ENCODE measurements around the gene SETD4. TPM values are rescaled to one million over a fixed set of nuclear protein-coding genes. Genes with fewer than 3 reads are reported as not detected.

The SETD4 gene
- total and polyA plus RNA-seq, 2 donors (not counting 3 experiments of a cell fraction or from before 2014, with no cell fraction given): 13.0 to 25.1 TPM

- Histone ChIP-seq H3K27me3 (ENCODE audit: control insufficient read depth in 2 of 2, insufficient read depth in 2 of 2, low read length in 2 of 2) (peaks cover 18 to 22% of the 10 kb centered on the region in 2 experiments), H3K4me2 (ENCODE audit: insufficient read depth, low read length) (no peak overlapping the region), H3K4me3 (replicated peaks in 1 of 3; ENCODE audit: insufficient read depth in 1 of 3, low read depth in 1 of 3, low read length in 3 of 3) (no peak overlapping the region), H4K20me1 (replicated peaks; ENCODE audit: control insufficient read depth, extremely low read depth, insufficient read depth, low read length) (no peaks in the 10 kb centered on the region), H2AFZ (ENCODE audit: low read depth, low read length) (no peak overlapping the region), H3K4me1 (ENCODE audit: control insufficient read depth, extremely low read depth, insufficient read depth, low read length) (peaks cover 3% of the 10 kb centered on the region), H3K79me2 (ENCODE audit: control insufficient read depth, insufficient read depth, low read length) (no peaks in the 10 kb centered on the region), H3K36me3 (ENCODE audit: control insufficient read depth in 2 of 2, extremely low read depth in 1 of 2, insufficient read depth in 2 of 2, low read length in 2 of 2) (no peaks in the 10 kb centered on the region), H3K9me1 (replicated peaks; ENCODE audit: control insufficient read depth, extremely low read depth, insufficient read depth, low read length) (no peaks in the 10 kb centered on the region), H3K9me3 (replicated peaks; ENCODE audit: control insufficient read depth, insufficient read depth, low read length) (peaks cover 5% of the 10 kb centered on the region), H3K9ac (replicated peaks; ENCODE audit: extremely low read depth, insufficient read depth, low read length) (no peak overlapping the region), H3K27ac (ENCODE audit: insufficient read depth, low read depth, low read length) (no peak overlapping the region)
- DNase-seq (ENCODE audit: low read depth, low spot score) (no peak), FAIRE-seq (no peak)
- ChIA-PET POLR2A (no interaction called here), CTCF (interaction anchor here (1.1 to 1.7 kb wide), 3 partner anchors 8 to 27 kb away, joined by 3 to 6 read pairs (median 4); no protein-coding TSS in a partner anchor)
- TF ChIP-seq POLR2AphosphoS5 (IDR thresholded peaks at IDR 0.05; ENCODE audit: insufficient read depth, low read depth, low read length): no peak
- dilution Hi-C loops (cut with MboI; ENCODE audit: extremely low pct_ligation_motif_present, low sequenced_read_pairs) (no loop called here), intact Hi-C loops (cut with micrococcal nuclease) (no loop called here)
- no TSS peak for BruUV-seq (replicated peaks)
Measured at GRCh38 chr21:36096398-36097290, 36.3 kb upstream of the SETD4 start.

DNA sequence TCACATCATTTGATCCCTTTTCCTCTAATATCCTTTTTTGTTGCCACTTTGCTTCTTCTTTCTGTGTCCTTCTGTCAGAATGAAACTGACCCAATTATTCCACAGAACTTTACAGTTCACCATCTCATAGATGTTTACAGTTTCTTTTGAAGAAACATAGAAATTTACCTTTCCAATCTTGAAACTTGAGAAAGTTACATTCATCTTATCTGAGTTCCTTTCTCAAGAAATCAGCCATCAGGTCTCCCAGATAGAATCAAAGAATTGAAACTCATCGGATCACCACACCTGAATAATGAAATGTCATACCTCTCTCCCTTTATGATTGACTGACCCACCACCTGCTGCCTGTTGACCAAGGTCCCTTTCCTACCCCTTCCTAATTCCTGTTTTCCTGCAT lies 33.2 kb upstream of the SETD4 start:
- no TSS peak for BruUV-seq (replicated peaks)
- dilution Hi-C loops (cut with MboI; ENCODE audit: extremely low pct_ligation_motif_present, low sequenced_read_pairs): no loop called here
- Histone ChIP-seq H3K9me1 (replicated peaks; ENCODE audit: control insufficient read depth, extremely low read depth, insufficient read depth, low read length) (no peaks in the 10 kb centered on the region), H3K27me3 (ENCODE audit: control insufficient read depth in 2 of 2, insufficient read depth in 2 of 2, low read length in 2 of 2) (peaks cover 5 to 10% of the 10 kb centered on the region in 2 experiments), H3K27ac (ENCODE audit: insufficient read depth, low read depth, low read length) (no peak overlapping the region), H4K20me1 (replicated peaks; ENCODE audit: control insufficient read depth, extremely low read depth, insufficient read depth, low read length) (no peaks in the 10 kb centered on the region), H3K4me1 (ENCODE audit: control insufficient read depth, extremely low read depth, insufficient read depth, low read length) (peaks cover 3% of the 10 kb centered on the region), H2AFZ (ENCODE audit: low read depth, low read length) (no peak overlapping the region), H3K4me2 (ENCODE audit: insufficient read depth, low read length) (no peak overlapping the region), H3K9me3 (replicated peaks; ENCODE audit: control insufficient read depth, insufficient read depth, low read length) (peaks cover 5% of the 10 kb centered on the region), H3K79me2 (ENCODE audit: control insufficient read depth, insufficient read depth, low read length) (no peaks in the 10 kb centered on the region), H3K36me3 (ENCODE audit: control insufficient read depth in 2 of 2, extremely low read depth in 1 of 2, insufficient read depth in 2 of 2, low read length in 2 of 2) (no peaks in the 10 kb centered on the region), H3K4me3 (replicated peaks in 1 of 3; ENCODE audit: insufficient read depth in 1 of 3, low read depth in 1 of 3, low read length in 3 of 3) (no peak overlapping the region), H3K9ac (replicated peaks; ENCODE audit: extremely low read depth, insufficient read depth, low read length) (no peak overlapping the region)
- ChIA-PET CTCF (no interaction called here), POLR2A (no interaction called here)
- TF ChIP-seq FOS (IDR thresholded peaks at IDR 0.05; ENCODE audit: borderline replicate concordance, insufficient read depth, low read length) (no peak), EZH2 (IDR thresholded peaks at IDR 0.05; ENCODE audit: borderline replicate concordance, low read depth, low read length, severe bottlenecking) (no peak), CTCF (IDR thresholded peaks at IDR 0.05; ENCODE audit: extremely low read depth in 1 of 2, insufficient read depth in 1 of 2, low read depth in 1 of 2, low read length in 2 of 2) (no peak), MAX (IDR thresholded peaks at IDR 0.05; ENCODE audit: insufficient read depth, insufficient read length) (no peak), POLR2AphosphoS5 (IDR thresholded peaks at IDR 0.05; ENCODE audit: insufficient read depth, low read depth, low read length) (no peak), POLR2A (IDR thresholded peaks at IDR 0.05; ENCODE audit: low read depth, low read length) (no peak), GATA2 (IDR thresholded peaks at IDR 0.05; ENCODE audit: insufficient read depth, insufficient read length, low read depth, low read length) (no peak), JUN (IDR thresholded peaks at IDR 0.05; ENCODE audit: borderline replicate concordance, insufficient read depth, insufficient read length, low read depth) (no peak), MYC (IDR thresholded peaks at IDR 0.05; ENCODE audit: low read depth, low read length) (no peak)
- intact Hi-C loops (cut with micrococcal nuclease): no loop called here
- FAIRE-seq (no peak), DNase-seq (ENCODE audit: low read depth, low spot score) (no peak)

Data from endothelial cell of umbilical vein (primary cell).